GM12874 (cell line): Measurements from ENCODE around the gene CD300LB.

Source experiments
- CTCF ChIP-seq: IDR thresholded peaks from 2 replicates; pipeline ENCODE4 v1.5.1; 2011; ENCODE audit warnings: low read depth, mild to moderate bottlenecking, control low read depth, low read length, moderate library complexity; ENCODE audit not compliant: insufficient read depth

Gene CD300LB

DNA sequence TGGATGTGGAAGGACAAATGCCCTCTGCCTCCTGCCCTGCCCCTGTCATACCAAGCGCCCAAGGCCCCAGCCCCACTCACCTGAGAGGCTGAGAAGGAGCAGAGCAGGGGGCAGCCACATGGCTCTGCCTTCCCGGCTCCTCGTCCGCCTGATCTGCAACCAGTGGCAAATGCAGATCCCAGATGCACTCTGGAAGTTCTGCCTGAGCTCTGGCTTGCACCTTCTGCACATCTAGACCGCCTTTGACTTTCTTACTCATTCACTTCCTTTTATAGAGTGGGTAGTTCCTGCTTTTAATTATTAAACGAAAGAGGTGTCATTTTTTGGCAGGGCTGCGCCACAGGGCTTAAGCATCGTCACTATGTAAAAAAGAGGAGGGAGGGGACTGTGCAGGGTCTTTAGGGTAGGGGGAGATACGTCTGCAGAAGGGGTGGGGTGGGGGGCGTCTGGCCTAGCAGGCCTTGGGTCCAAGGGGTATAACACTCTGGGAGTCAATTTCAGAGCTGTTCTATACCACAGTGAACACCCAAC lies at the start of gene CD300LB:
Gene CD300LB (minus strand): TSS at position 245 of the 531 bp plus-strand sequence. CDS start 125 bp downstream, at position 120.
- TF ChIP-seq CTCF = no peak

DNA sequence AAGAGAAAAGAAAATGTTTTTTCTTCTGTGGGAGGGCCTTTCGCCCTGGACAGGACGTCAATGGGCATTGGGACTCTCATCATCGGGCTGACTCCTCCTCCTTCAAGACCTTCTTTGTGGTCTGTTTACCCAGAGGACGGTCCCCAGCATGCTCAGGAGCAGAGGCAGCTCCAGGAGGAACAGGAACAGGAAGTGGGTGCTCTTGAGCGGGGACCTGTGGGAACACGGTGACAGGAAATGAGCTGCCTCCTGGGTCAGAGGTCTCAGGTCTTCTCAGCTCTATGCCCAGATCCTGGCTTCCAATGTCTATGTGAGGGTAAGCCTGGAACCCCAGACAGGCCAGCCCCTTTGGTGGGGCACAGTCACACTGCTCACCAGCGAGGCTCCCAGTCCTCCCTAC lies 48.6 kb upstream of the CD300LB start:
- no peak for TF ChIP-seq CTCF

DNA sequence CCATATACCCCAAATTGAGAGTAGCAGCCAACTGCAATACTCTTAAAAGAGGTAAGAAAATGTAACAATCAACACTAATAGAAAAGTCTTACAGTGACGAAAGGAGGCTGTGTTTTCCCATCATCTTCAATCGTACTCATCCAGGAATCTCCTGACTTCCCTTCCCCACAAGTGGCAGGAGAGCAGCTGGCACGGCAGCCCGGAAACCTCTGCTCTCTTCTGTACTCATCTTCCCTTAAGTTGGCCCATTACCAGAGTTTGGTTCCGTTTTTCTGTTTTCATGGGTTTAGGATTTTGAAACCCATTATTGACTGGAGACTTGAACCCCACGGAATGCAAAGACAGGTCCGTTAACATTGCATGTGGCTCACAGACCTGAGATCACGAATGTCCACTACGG lies 47.7 kb upstream of the CD300LB start:
- TF ChIP-seq CTCF = no peak

DNA sequence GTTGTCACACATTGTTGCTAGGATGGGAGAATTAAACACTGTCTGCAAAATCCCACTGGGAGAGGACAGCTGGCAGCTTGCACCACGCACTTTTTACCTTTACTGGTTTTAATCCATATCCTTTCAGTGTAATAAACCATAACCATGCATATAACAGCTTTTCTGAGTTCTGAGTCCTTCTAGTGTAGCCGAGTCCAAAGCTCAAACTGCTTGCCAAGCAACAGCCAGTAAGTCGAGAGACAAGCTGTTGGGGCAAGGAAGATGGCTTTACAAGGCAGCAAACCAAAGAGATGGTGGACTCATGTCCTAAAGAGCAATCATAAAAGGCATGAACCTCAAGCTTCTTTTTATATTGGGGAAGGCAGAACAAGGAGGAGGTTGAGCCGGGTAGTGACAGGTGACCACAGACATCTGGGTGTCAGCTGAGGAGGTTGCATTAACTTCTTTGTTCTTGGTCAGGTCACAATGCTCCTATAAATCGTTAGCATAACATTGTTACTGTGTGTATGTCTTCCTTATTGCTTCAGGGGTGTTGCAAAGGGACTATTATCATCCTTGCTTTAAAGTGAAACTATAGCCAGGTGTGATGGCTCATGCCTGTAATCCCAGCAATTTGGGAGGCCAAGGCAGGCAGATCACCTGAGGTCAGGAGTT lies 43.3 kb upstream of the CD300LB start:
- TF ChIP-seq CTCF = no peak

- no peak for TF ChIP-seq CTCF
Observed at GRCh38 chr17:74573169-74573568, 41.9 kb upstream of the CD300LB start.

- no peak for TF ChIP-seq CTCF
Observed at GRCh38 chr17:74571621-74572270, 40.5 kb upstream of the CD300LB start.

DNA sequence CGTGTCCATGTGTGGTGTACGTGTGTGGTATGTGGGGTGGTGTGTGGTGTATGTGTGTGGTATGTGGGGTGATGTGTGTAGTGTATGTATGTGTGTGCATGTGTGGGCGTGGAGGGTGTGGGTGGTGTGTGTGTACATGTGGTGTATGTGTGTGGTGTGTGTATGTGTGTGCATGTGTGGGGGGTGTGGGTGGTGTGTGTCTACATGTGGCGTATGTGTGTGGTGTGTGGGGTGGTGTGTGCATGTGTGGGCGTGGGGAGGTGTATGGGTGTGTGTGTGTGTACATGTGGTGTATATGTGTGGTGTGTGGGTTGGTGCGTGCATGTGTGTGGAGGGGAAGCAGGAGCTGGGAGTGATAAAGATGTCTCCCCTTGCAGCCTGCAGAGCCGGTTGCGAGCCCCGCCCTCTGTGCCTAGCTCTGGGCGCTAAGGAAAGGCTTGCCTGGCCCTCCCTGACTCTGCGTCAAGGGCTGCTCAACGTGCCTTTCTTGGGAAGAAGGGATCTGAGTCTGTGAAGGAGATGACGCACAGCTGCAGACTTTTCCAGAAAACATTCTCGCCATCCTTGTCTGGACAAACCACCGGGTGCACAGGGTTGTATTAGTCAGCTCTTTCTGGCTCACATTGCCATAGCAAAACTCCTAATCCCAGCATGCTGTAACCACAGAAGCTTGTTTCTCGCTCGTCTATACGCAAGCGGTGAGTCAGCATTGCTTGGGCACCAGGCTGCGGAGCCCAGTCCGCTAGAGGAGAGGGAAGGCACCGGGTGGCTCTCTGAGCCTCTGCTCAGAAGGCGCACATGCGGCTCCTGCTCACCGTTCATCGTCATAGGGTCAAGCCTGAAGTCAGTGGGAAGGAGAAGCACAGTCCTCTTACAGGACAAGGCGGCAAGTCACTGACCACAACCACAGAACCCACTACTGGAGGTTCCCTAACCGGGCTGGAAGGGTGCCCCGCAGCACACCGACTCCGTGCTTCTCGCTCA lies 38.0 kb upstream of the CD300LB start:
- TF ChIP-seq CTCF = no peak
